HL-60 (cell line): Measurements from ENCODE around the gene BIVM.

Experiments
- DNase-seq, 2 experiments: peaks; one replicate each; pipeline ENCODE4 v3.0.0-alpha.2; 2010 to 2020; ENCODE audit warnings: low read depth in 1 of 2, low spot score in 1 of 2
- H3K27ac ChIP-seq: fragments of 250-450 bp; sonication (Bioruptor Pico); replicated peaks from 2 replicates; pipeline ENCODE4 v1.5.1; 2020; ENCODE audit warnings: mild to moderate bottlenecking, moderate library complexity
- H3K27me3 ChIP-seq: fragments of 250-450 bp; sonication (Bioruptor Pico); 2 replicates; pipeline ENCODE4 v1.5.1; 2021; ENCODE audit warnings: mild to moderate bottlenecking, moderate library complexity; ENCODE audit not compliant: insufficient read depth, poor library complexity, severe bottlenecking
- H3K4me3 ChIP-seq: replicated peaks from 2 replicates; pipeline ENCODE4 v1.5.1; 2011; ENCODE audit warnings: mild to moderate bottlenecking, control low read depth, low read length; ENCODE audit not compliant: insufficient read depth
- CTCF ChIP-seq: IDR thresholded peaks from one replicate; pipeline ENCODE4 v1.5.1; 2011; ENCODE audit warnings: low read length, control low read depth, inconsistent platforms; ENCODE audit not compliant: insufficient read depth
- GABPA ChIP-seq: IDR thresholded peaks from 2 replicates; pipeline ENCODE4 v1.6.1; 2012; ENCODE audit warnings: low read depth
- POLR2AphosphoS5 ChIP-seq: IDR thresholded peaks from 2 replicates; pipeline ENCODE4 v1.6.1; 2012; ENCODE audit warnings: low read depth
- REST ChIP-seq: IDR thresholded peaks from 2 replicates; pipeline ENCODE4 v1.6.1; 2012; ENCODE audit warnings: low read depth; ENCODE audit not compliant: insufficient replicate concordance
- SPI1 ChIP-seq: IDR thresholded peaks from 2 replicates; pipeline ENCODE4 v1.6.1; 2012; ENCODE audit warnings: low read depth, mild to moderate bottlenecking, borderline replicate concordance

BIVM gene

GRCh38 chr13:102772042-102772425 is 26.9 kb upstream of the BIVM start:
- DNase-seq, result peak in 1 of 2 experiments; percentile 58
- H3K27ac ChIP-seq, result peak overlapping the region; percentile 94
- peak overlapping the region; percentile 56 for H3K4me3 ChIP-seq
- no peak for TF ChIP-seq POLR2AphosphoS5
- no peak for TF ChIP-seq CTCF
- TF ChIP-seq REST, result no peak
- TF ChIP-seq SPI1, result no peak
- no peak for TF ChIP-seq GABPA
- H3K27me3 ChIP-seq, result no peaks in the 10 kb centered on the region

GRCh38 chr13:102773441-102774213 is 25.3 kb upstream of the BIVM start, which contains the start of gene TEX30:
Gene TEX30, minus strand, starts transcription at chr13:102773786. Its CDS starts 3,760 bp downstream, at chr13:102770026.
- Histone ChIP-seq H3K27me3 (no peaks in the 10 kb centered on the region), H3K4me3 (peak within 1 kb of the TSS; percentile 56), H3K27ac (peak within 1 kb of the TSS; percentile 94)
- DNase-seq, result peak; percentile 60 to 88
- TF ChIP-seq POLR2AphosphoS5 (peak; percentile 97), GABPA (no peak; the same call in 1 of the 2 replicates), SPI1 (no peak), REST (peak; percentile 59), CTCF (no peak)

- no peak for DNase-seq
- TF ChIP-seq CTCF (no peak), GABPA (no peak), POLR2AphosphoS5 (no peak; the same call in 1 of the 2 replicates), SPI1 (no peak), REST (no peak)
- H3K4me3 ChIP-seq, result peak overlapping the region; percentile 56
- H3K27me3 ChIP-seq, result no peaks in the 10 kb centered on the region
- H3K27ac ChIP-seq, result peak overlapping the region; percentile 94
Observed at GRCh38 chr13:102774214-102774568, 24.7 kb upstream of the BIVM start.
